Stomach (tissue), 9 donors: ENCODE measurements around the gene SLC25A23. TPM values are rescaled to one million over a fixed set of nuclear protein-coding genes. Genes with fewer than 3 reads are reported as not detected.
A peak's percentile ranks its signal among the peaks of the same experiment; 100 is the strongest.

Source experiments
- DNase-seq, 2 donors: peaks; one replicate each; pipeline versions ENCODE4 v3.0.0 to v3.0.0-alpha.2; 2013 to 2019
- H3K27ac ChIP-seq, 5 donors: fragments of 200-600 bp in 4 of 5; sonication (generic) in 4 of 5; one replicate each; pipeline ENCODE4 v1.5.1; 2013 to 2019; ENCODE audit warnings: mild to moderate bottlenecking in 1 of 5, moderate library complexity in 1 of 5
- H3K27me3 ChIP-seq, 3 donors: fragments of 200-600 bp; sonication (generic); one replicate each; pipeline ENCODE4 v1.5.1; 2017 to 2019; ENCODE audit warnings: mixed run types in 1 of 3
- H3K36me3 ChIP-seq, 4 donors: fragments of 200-600 bp; sonication (generic); 1 replicate in 3 of 4; 2 replicates in 1 of 4; pipeline ENCODE4 v1.5.1; 2016 to 2019
- H3K4me1 ChIP-seq, 4 donors: fragments of 200-600 bp; sonication (generic); one replicate each; pipeline ENCODE4 v1.5.1; 2016 to 2019
- H3K4me3 ChIP-seq, 4 donors: fragments of 200-600 bp; sonication (generic) in 3 of 4; one replicate each; pipeline ENCODE4 v1.5.1; 2016 to 2019; ENCODE audit warnings: mild to moderate bottlenecking in 1 of 4
- H3K9me3 ChIP-seq, 4 donors: fragments of 200-600 bp; sonication (generic); one replicate each; pipeline ENCODE4 v1.5.1; 2016 to 2019
- CTCF ChIP-seq, 7 experiments: fragments of 450-650 bp in 4 of 7; fragments of 200-600 bp in 3 of 7; sonication (generic) in 3 of 7; IDR thresholded peaks; one replicate each; pipeline ENCODE4 v1.5.1; 2016 to 2019; ENCODE audit warnings: antibody characterized with exemption in 7 of 7, control low read depth in 2 of 7, mild to moderate bottlenecking in 1 of 7
- EP300 ChIP-seq: sonication (generic); formaldehyde crosslinking; IDR thresholded peaks from one replicate; pipeline ENCODE4 v1.6.1; 2017; ENCODE audit warnings: antibody characterized with exemption
- POLR2A ChIP-seq, 4 donors: fragments of 450-650 bp; IDR thresholded peaks; one replicate each; pipeline ENCODE4 v1.6.1; 2016; ENCODE audit warnings: antibody characterized with exemption in 4 of 4, control low read depth in 2 of 4, mild to moderate bottlenecking in 1 of 4, moderate library complexity in 1 of 4
- POLR2AphosphoS5 ChIP-seq, 3 donors: sonication (generic); formaldehyde crosslinking; IDR thresholded peaks; one replicate each; pipeline ENCODE4 v1.6.1; 2016; ENCODE audit warnings: antibody characterized with exemption in 3 of 3
- WGBS, 5 donors: extraction: QIAGEN DNeasy Blood & Tissue Kit in 3 of 5; methylation state at CpG; one replicate each; pipeline versions ENCODE4 v1.1.5 to v1.1.7; 2013 to 2018; 5-methylcytosine and 5-hydroxymethylcytosine counted together
- intact Hi-C: fragments of 100-400 bp; cut with DNase I; formaldehyde crosslinking; loops from one replicate; pipeline ENCODE4 v1.15.1; 2023; ENCODE audit warnings: low total_unique reads
- polyA plus RNA-seq, 3 donors: library from polyadenylated mRNA; stranded (reverse); fragments of 200-250 nt; gene quantifications; one replicate each; pipeline ENCODE4 v1.2.3, GENCODE V29; 2013
- total RNA-seq, 5 donors: library from RNA; depleted of rRNA; stranded (reverse); fragments of >200 nt; gene quantifications; one replicate each; pipeline versions ENCODE4 v1.1.0 to v1.2.3, GENCODE V29; 2014 to 2016
- donor health status: healthy with polysubstance abuse.
- donor health status: Bipolar disorder and iron deficiency.
- donor health status: healthy.

The SLC25A23 gene
- total and polyA plus RNA-seq, 8 donors: 20.7 to 191 (median 38.3) TPM

DNA sequence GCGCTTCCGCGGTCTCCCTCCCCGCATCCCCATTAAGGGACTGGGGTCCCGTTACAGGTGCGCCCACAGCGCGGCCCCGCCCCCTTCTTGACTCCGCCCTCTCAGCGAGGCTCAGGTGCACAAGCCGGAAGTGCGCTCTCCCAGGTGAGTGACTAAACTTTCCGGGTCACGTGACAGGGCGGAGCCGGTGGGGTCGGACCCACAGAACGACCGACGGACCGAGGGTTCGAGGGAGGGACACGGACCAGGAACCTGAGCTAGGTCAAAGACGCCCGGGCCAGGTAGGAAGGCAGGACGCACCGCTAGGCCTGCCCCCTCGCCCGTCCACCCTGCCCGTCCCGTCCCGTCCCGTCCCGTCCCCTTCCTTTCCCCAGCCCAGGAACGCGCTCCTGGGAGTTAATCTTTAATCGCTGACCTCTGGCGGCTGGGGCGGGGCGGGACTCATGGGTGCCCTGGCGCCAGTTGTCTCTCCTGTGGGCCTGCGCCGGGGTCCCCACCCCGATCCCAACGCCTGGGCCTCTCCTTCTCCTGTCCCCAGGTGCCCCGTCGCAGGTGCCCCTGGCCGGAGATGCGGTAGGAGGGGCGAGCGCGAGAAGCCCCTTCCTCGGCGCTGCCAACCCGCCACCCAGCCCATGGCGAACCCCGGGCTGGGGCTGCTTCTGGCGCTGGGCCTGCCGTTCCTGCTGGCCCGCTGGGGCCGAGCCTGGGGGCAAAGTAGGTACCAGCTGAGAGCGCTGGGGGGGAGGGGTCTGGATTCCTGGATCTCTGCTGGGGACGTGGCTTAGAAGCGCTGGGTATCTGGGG lies 4.7 kb upstream of the SLC25A23 start, which contains the start of gene CRB3:
TSS of gene CRB3 (plus strand) at position 202 of the 804 bp plus-strand sequence. CDS start at position 633, 431 bp downstream.
- Histone ChIP-seq H3K4me1 (peaks cover 4 to 45% (median 21%) of the 10 kb centered on the region in 4 donors), H3K36me3 (peaks cover 4 to 33% (median 24%) of the 10 kb centered on the region in 4 donors), H3K4me3 (peak within 1 kb of the TSS; percentile 39 to 71 (median 50)), H3K27me3 (peaks cover 0 to 38% (median 13%) of the 10 kb centered on the region in 3 donors), H3K27ac (peak within 1 kb of the TSS; percentile 79 to 94 (median 90)), H3K9me3 (no peaks in the 10 kb centered on the region)
- peak; percentile 96 to 97 for DNase-seq
- intact Hi-C loops: no loop called here
- peak in 2 of 4 donors; percentile 20 to 69 for TF ChIP-seq POLR2A (IDR thresholded peaks at IDR 0.05)
- TF ChIP-seq EP300: no peak
- TF ChIP-seq CTCF (IDR thresholded peaks at IDR 0.05): no peak
- peak; percentile 9 to 91 (median 66) for TF ChIP-seq POLR2AphosphoS5 (IDR thresholded peaks at IDR 0.05)
- 2 to 4% (median 4%) methylated on average over 26 to 65 of the region's 65 CpGs for WGBS, 5 donors

DNA sequence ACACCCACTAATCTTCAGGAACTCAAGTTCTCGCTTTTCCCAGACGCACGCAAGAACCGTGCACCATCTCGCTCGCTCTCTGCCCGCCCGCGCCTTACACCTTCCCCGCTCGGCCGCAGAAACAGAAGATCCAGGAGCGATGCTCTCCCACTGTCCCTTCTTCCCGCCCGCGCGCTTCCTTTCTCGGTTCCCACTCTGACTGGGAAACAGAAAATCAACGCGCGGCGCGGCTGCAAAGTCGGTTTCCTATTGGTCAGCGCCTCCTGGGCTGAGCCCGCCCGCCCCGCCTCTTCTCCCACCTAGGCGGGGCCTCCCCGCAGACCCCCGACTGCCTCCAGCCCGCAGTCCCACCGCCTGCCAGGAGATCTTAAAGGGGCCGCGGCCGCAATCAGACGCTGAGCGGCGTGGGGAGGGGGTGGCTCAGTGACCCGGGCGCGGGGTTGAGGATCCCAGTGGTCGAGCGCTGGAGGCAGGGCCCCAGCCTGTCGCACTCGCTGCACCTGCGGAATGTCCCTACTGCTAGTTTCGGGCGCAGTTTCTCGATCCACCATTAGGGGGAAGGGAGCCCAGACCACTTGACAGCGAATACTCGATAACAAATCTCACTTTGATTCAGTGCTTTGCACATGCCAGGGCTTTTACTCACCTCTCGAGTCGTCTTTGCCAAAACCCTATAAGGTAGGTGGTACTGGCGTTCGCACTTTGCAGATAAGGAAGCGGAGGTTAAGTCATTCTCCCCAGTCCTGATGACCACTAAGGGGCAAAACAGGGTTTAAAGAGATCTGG lies 700 bp upstream of the SLC25A23 start:
- peaks cover 10 to 48% (median 29%) of the 10 kb centered on the region in 4 donors for H3K4me1 ChIP-seq
- TF ChIP-seq POLR2AphosphoS5 (IDR thresholded peaks at IDR 0.05) (peak; percentile 12 to 77 (median 29)), CTCF (IDR thresholded peaks at IDR 0.05) (peak in 5 of 7 experiments; percentile 50 to 84 (median 76)), EP300 (no peak)
- intact Hi-C loops: no loop called here
- peaks cover 0 to 22% (median 15%) of the 10 kb centered on the region in 4 donors for H3K36me3 ChIP-seq
- peak; percentile 97 to 99 for DNase-seq
- WGBS, 5 donors: 0% methylated on average over 52 to 57 of the region's 57 CpGs
- peak overlapping the region; percentile 82 to 97 (median 86) for H3K4me3 ChIP-seq
- H3K9me3 ChIP-seq: no peaks in the 10 kb centered on the region
- H3K27ac ChIP-seq: peak overlapping the region; percentile 85 to 94 (median 91)
- H3K27me3 ChIP-seq: peaks cover 0 to 35% (median 13%) of the 10 kb centered on the region in 3 donors

- Histone ChIP-seq H3K27ac (peak overlapping the region; percentile 85 to 94 (median 91)), H3K4me1 (peaks cover 8 to 37% (median 23%) of the 10 kb centered on the region in 4 donors), H3K27me3 (peaks cover 0 to 20% (median 1%) of the 10 kb centered on the region in 3 donors), H3K4me3 (peak overlapping the region; percentile 82 to 97 (median 86)), H3K9me3 (peaks cover 4 to 13% (median 11%) of the 10 kb centered on the region in 4 donors), H3K36me3 (peaks cover 7 to 37% (median 30%) of the 10 kb centered on the region in 4 donors)
- TF ChIP-seq EP300 (no peak), POLR2AphosphoS5 (IDR thresholded peaks at IDR 0.05) (no peak)
- WGBS, 5 donors: 18 to 44% (median 34%) methylated on average over 9 to 16 of the region's 16 CpGs
- intact Hi-C loops: no loop called here
- peak; percentile 53 to 61 for DNase-seq
Observed at GRCh38 chr19:6458695-6459261, 814 bp downstream of the SLC25A23 start.

DNA sequence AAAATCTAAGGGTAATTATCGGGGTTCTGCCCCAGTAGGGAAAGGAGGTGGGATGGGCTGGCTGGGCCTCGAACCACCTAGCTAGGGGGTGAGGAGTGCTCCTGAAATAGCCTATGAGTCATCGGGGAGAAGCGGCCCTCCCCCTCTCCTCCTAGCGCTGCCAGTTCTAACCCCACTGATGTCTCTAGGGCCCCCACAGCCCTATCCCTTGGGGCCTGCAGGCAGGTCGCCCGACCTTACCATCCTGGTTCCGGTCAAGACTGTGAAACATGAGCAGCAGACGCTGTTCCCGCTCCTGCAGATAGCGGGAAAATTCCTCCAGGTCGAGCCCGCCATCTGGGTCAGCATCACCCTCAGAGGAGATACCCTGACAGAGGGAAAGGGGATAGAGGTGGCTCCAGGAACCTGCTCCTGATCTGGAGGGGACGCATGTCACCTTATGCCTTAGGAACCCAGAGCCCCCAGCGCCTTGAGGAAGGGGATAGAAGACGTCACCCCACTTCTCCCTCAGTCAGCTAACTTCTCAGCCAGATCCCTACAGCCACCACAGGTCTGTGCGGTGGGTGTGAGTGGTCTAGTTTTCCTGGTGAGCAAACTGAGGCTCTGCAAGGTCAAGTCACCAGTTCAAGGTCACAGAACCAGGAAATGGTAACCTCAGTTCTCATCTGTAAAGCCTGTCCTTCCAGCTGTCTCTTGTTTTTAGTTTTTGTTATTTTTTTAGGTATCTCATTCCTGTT lies 1.5 kb downstream of the SLC25A23 start:
- peak overlapping the region in 3 of 4 donors; percentile 82 to 97 (median 85) for H3K4me3 ChIP-seq
- H3K36me3 ChIP-seq: peaks cover 8 to 43% (median 37%) of the 10 kb centered on the region in 4 donors
- DNase-seq: no peak
- intact Hi-C loops: no loop called here
- H3K27ac ChIP-seq: peak overlapping the region in 3 of 5 donors; percentile 91 to 94 (median 93)
- peaks cover 8 to 31% (median 22%) of the 10 kb centered on the region in 4 donors for H3K4me1 ChIP-seq
- WGBS, 5 donors: 77 to 92% (median 91%) methylated on average over 16 to 17 of the region's 17 CpGs
- no peak for TF ChIP-seq EP300
- TF ChIP-seq CTCF (IDR thresholded peaks at IDR 0.05): no peak
- TF ChIP-seq POLR2AphosphoS5 (IDR thresholded peaks at IDR 0.05): no peak
- TF ChIP-seq POLR2A (IDR thresholded peaks at IDR 0.05): no peak
- H3K27me3 ChIP-seq: peaks cover 0 to 13% (median 0%) of the 10 kb centered on the region in 3 donors
- H3K9me3 ChIP-seq: peaks cover 4 to 17% (median 13%) of the 10 kb centered on the region in 4 donors
